Measurements from ENCODE around the gene WDR4. TPM values are rescaled to one million over a fixed set of nuclear protein-coding genes. Genes with fewer than 3 reads are reported as not detected.

WDR4 gene
- total RNA-seq, 4 donors from 2014 or later: 4.1 to 20.8 (median 17.2) TPM

- no peaks in the 10 kb centered on the region for H3K9me3 ChIP-seq
- peaks cover 31 to 97% (median 36%) of the 10 kb centered on the region in 3 donors for H3K36me3 ChIP-seq
- DNase-seq: no peak
- H3K4me3 ChIP-seq: no peak overlapping the region
- TF ChIP-seq CTCF (IDR thresholded peaks at IDR 0.05) (no peak), POLR2A (IDR thresholded peaks at IDR 0.05) (no peak)
- intact Hi-C loops (cut with DNase I): no loop called here
- H3K27ac ChIP-seq: no peak overlapping the region
- WGBS, 2 donors: 92 to 100% methylated on average over 2 of the region's 6 CpGs
- peaks cover 0 to 14% (median 0%) of the 10 kb centered on the region in 3 donors for H3K4me1 ChIP-seq
- no peaks in the 10 kb centered on the region for H3K27me3 ChIP-seq
These were observed 19.5 kb downstream of the WDR4 start for GRCh38 chr21:42859891-42860230.

GRCh38 chr21:42858957-42859890, 20.1 kb downstream of the WDR4 start:
- H3K27ac ChIP-seq: no peak overlapping the region
- H3K4me1 ChIP-seq: peaks cover 0 to 14% (median 0%) of the 10 kb centered on the region in 3 donors
- no peak for DNase-seq
- H3K36me3 ChIP-seq: peaks cover 31 to 97% (median 42%) of the 10 kb centered on the region in 3 donors
- no peaks in the 10 kb centered on the region for H3K27me3 ChIP-seq
- no peak overlapping the region for H3K4me3 ChIP-seq
- 84 to 89% methylated on average over 22 of the region's 34 CpGs for WGBS, 2 donors
- TF ChIP-seq POLR2A (IDR thresholded peaks at IDR 0.05) (no peak), CTCF (IDR thresholded peaks at IDR 0.05) (no peak)
- no peaks in the 10 kb centered on the region for H3K9me3 ChIP-seq
- intact Hi-C loops (cut with DNase I): no loop called here

GRCh38 chr21:42858185-42858847, 21.0 kb downstream of the WDR4 start:
- H3K4me1 ChIP-seq: peaks cover 0 to 14% (median 0%) of the 10 kb centered on the region in 3 donors
- no peaks in the 10 kb centered on the region for H3K9me3 ChIP-seq
- intact Hi-C loops (cut with DNase I): no loop called here
- no peak for TF ChIP-seq POLR2A (IDR thresholded peaks at IDR 0.05)
- H3K36me3 ChIP-seq: peaks cover 36 to 100% (median 51%) of the 10 kb centered on the region in 3 donors
- H3K27me3 ChIP-seq: no peaks in the 10 kb centered on the region
- WGBS, 2 donors: 89 to 92% methylated on average over 14 to 15 of the region's 19 CpGs
- H3K27ac ChIP-seq: no peak overlapping the region
- H3K4me3 ChIP-seq: no peak overlapping the region
- no peak for DNase-seq

GRCh38 chr21:42857216-42857615, 22.1 kb downstream of the WDR4 start:
- Histone ChIP-seq H3K27ac (no peak overlapping the region), H3K27me3 (no peaks in the 10 kb centered on the region), H3K36me3 (peaks cover 33 to 100% (median 55%) of the 10 kb centered on the region in 3 donors), H3K4me1 (peaks cover 0 to 3% (median 0%) of the 10 kb centered on the region in 3 donors), H3K4me3 (no peak overlapping the region), H3K9me3 (no peaks in the 10 kb centered on the region)
- no peak for TF ChIP-seq CTCF (IDR thresholded peaks at IDR 0.05)
- TF ChIP-seq POLR2A (IDR thresholded peaks at IDR 0.05): no peak
- no peak for DNase-seq
- 82 to 91% methylated on average over 9 to 10 of the region's 11 CpGs for WGBS, 2 donors
- intact Hi-C loops (cut with DNase I): no loop called here

- 84 to 88% methylated on average over 10 to 12 of the region's 18 CpGs for WGBS, 2 donors
- Histone ChIP-seq H3K9me3 (no peaks in the 10 kb centered on the region), H3K27ac (no peak overlapping the region), H3K27me3 (no peaks in the 10 kb centered on the region), H3K36me3 (peaks cover 34 to 100% (median 66%) of the 10 kb centered on the region in 3 donors), H3K4me3 (no peak overlapping the region), H3K4me1 (no peaks in the 10 kb centered on the region)
- no peak for TF ChIP-seq CTCF (IDR thresholded peaks at IDR 0.05)
- no peak for TF ChIP-seq POLR2A (IDR thresholded peaks at IDR 0.05)
- no peak for DNase-seq
- intact Hi-C loops (cut with DNase I): no loop called here
These were observed 23.4 kb downstream of the WDR4 start for GRCh38 chr21:42855937-42856335.
